Liver (tissue), 3 donors: ENCODE data around the gene AKAP13.
"Not testable (repeated sequence)": the region's sequence is repeated elsewhere in the genome, so short reads cannot be mapped to it uniquely, and the experiment has no call there.

ENCODE experiments used
- FOXA1 ChIP-seq: IDR thresholded peaks from 2 replicates; pipeline ENCODE4 v1.6.1; 2016; ENCODE audit warnings: antibody characterized with exemption
- GABPA ChIP-seq, 2 donors: IDR thresholded peaks in 1 of 2; conservative IDR thresholded peaks in 1 of 2; 2 replicates each; pipeline ENCODE4 v1.6.1; 2016; ENCODE audit warnings: antibody characterized with exemption in 2 of 2, mild to moderate bottlenecking in 1 of 2, moderate library complexity in 1 of 2
- RXRA ChIP-seq, 2 donors: IDR thresholded peaks; 2 replicates each; pipeline ENCODE4 v1.6.1; 2017 to 2018; ENCODE audit warnings: antibody characterized with exemption in 2 of 2, mild to moderate bottlenecking in 1 of 2
- SP1 ChIP-seq: IDR thresholded peaks from 2 replicates; pipeline ENCODE4 v1.6.1; 2018; ENCODE audit warnings: antibody characterized with exemption, mild to moderate bottlenecking
- TF ChIP-seq, protein P1 (sequence below): IDR thresholded peaks from 2 replicates; pipeline ENCODE4 v1.6.1; 2016; ENCODE audit warnings: antibody characterized with exemption, mild to moderate bottlenecking
- TF ChIP-seq, protein P2 (sequence below): fragments of 150-350 bp; IDR thresholded peaks from 2 replicates; pipeline ENCODE4 v1.5.1; 2017; ENCODE audit warnings: improper control_type of control experiment, low read depth, low read length; ENCODE audit not compliant: missing input control
- TF ChIP-seq, protein P3 (sequence below): IDR thresholded peaks from 2 replicates; pipeline ENCODE4 v1.6.1; 2016; ENCODE audit warnings: antibody characterized with exemption
- TF ChIP-seq, protein P4 (sequence below): IDR thresholded peaks from 2 replicates; pipeline ENCODE4 v1.6.1; 2016; ENCODE audit warnings: antibody characterized with exemption
- donor health status: healthy.
- donor health status: healthy.

DNA sequence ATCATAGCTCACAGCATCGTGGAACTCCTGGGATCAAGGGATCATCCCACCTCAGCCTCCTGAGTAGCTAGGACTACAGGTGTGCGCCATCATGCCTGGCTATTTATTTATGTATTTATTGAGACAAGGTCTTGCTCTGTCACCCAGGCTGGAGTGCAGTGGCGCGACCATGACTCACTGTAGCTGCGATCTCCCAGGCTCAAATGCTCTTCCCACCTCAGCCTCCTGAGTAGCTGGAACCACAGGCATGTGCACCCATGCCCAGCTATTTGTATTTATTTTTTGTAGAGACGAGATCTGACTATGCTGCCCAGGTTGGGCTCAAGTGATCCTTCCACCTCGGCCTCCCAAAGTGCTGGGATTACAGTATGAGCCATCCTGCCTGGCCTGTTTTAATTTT lies 107.4 kb downstream of the AKAP13 start:
- TF ChIP-seq GABPA (IDR thresholded peaks at IDR 0.05 in 1 of 2, conservative IDR thresholded peaks at IDR 0.05 in 1 of 2); SP1; RXRA (IDR thresholded peaks at IDR 0.05); FOXA1: not testable (repeated sequence)
- TF ChIP-seq, protein P1, sequence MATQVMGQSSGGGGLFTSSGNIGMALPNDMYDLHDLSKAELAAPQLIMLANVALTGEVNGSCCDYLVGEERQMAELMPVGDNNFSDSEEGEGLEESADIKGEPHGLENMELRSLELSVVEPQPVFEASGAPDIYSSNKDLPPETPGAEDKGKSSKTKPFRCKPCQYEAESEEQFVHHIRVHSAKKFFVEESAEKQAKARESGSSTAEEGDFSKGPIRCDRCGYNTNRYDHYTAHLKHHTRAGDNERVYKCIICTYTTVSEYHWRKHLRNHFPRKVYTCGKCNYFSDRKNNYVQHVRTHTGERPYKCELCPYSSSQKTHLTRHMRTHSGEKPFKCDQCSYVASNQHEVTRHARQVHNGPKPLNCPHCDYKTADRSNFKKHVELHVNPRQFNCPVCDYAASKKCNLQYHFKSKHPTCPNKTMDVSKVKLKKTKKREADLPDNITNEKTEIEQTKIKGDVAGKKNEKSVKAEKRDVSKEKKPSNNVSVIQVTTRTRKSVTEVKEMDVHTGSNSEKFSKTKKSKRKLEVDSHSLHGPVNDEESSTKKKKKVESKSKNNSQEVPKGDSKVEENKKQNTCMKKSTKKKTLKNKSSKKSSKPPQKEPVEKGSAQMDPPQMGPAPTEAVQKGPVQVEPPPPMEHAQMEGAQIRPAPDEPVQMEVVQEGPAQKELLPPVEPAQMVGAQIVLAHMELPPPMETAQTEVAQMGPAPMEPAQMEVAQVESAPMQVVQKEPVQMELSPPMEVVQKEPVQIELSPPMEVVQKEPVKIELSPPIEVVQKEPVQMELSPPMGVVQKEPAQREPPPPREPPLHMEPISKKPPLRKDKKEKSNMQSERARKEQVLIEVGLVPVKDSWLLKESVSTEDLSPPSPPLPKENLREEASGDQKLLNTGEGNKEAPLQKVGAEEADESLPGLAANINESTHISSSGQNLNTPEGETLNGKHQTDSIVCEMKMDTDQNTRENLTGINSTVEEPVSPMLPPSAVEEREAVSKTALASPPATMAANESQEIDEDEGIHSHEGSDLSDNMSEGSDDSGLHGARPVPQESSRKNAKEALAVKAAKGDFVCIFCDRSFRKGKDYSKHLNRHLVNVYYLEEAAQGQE = not testable (repeated sequence)
- TF ChIP-seq, protein P2, sequence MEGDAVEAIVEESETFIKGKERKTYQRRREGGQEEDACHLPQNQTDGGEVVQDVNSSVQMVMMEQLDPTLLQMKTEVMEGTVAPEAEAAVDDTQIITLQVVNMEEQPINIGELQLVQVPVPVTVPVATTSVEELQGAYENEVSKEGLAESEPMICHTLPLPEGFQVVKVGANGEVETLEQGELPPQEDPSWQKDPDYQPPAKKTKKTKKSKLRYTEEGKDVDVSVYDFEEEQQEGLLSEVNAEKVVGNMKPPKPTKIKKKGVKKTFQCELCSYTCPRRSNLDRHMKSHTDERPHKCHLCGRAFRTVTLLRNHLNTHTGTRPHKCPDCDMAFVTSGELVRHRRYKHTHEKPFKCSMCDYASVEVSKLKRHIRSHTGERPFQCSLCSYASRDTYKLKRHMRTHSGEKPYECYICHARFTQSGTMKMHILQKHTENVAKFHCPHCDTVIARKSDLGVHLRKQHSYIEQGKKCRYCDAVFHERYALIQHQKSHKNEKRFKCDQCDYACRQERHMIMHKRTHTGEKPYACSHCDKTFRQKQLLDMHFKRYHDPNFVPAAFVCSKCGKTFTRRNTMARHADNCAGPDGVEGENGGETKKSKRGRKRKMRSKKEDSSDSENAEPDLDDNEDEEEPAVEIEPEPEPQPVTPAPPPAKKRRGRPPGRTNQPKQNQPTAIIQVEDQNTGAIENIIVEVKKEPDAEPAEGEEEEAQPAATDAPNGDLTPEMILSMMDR = not testable (repeated sequence)
- TF ChIP-seq, protein P3, sequence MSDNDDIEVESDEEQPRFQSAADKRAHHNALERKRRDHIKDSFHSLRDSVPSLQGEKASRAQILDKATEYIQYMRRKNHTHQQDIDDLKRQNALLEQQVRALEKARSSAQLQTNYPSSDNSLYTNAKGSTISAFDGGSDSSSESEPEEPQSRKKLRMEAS = not testable (repeated sequence)
- TF ChIP-seq, protein P4, sequence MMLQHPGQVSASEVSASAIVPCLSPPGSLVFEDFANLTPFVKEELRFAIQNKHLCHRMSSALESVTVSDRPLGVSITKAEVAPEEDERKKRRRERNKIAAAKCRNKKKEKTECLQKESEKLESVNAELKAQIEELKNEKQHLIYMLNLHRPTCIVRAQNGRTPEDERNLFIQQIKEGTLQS = not testable (repeated sequence)
